Measurements from ENCODE around the gene PPDPF. TPM values are rescaled to one million over a fixed set of nuclear protein-coding genes. Genes with fewer than 3 reads are reported as not detected.

The PPDPF gene
- total RNA-seq, 1 donor from 2014 or later, result 4.1 TPM

GRCh38 chr20:63493563-63494020 lies 27.0 kb upstream of the PPDPF start:
- Mint-ChIP-seq H3K36me3 (peaks cover 3% of the 10 kb centered on the region), H3K9me3 (peaks cover 7% of the 10 kb centered on the region), H3K4me1 (peaks cover 8% of the 10 kb centered on the region), H3K4me3 (no peak overlapping the region), H3K27me3 (ENCODE audit: insufficient read depth, low read depth) (peaks cover 37% of the 10 kb centered on the region), H3K27ac (no peak overlapping the region)
- no peaks in the 10 kb centered on the region for H3K36me3 ChIP-seq
- H3F3A ChIP-seq (ENCODE audit: low read depth), result no peaks in the 10 kb centered on the region
- H2AFZ ChIP-seq (replicated peaks), result no peak overlapping the region
- DNase-seq (ENCODE audit: low spot score), result no peak
- H4K20me1 ChIP-seq (ENCODE audit: low read depth), result peaks cover 24% of the 10 kb centered on the region
- no peak overlapping the region for H3K27ac ChIP-seq
- TF ChIP-seq EZH2phosphoT487 (IDR thresholded peaks at IDR 0.05) (no peak), EZH2 (IDR thresholded peaks at IDR 0.05) (no peak), CTCF (IDR thresholded peaks at IDR 0.05) (no peak)
- H3K4me3 ChIP-seq, result no peak overlapping the region
- H3K27me3 ChIP-seq, result peaks cover 65% of the 10 kb centered on the region
- no peak overlapping the region for H3K4me2 ChIP-seq
- H3K79me2 ChIP-seq (ENCODE audit: low read depth), result no peaks in the 10 kb centered on the region
- H3K4me1 ChIP-seq, result peaks cover 3% of the 10 kb centered on the region
- H3K9me3 ChIP-seq (ENCODE audit: low read depth), result no peaks in the 10 kb centered on the region
- H3K9ac ChIP-seq, result no peak overlapping the region

- peaks cover 34% of the 10 kb centered on the region for H3K27me3 Mint-ChIP-seq (ENCODE audit: insufficient read depth, low read depth)
- no peak overlapping the region for H3K27ac Mint-ChIP-seq
- Histone ChIP-seq H3K4me1 (no peaks in the 10 kb centered on the region), H3K36me3 (no peaks in the 10 kb centered on the region), H3K79me2 (ENCODE audit: low read depth) (no peaks in the 10 kb centered on the region), H3K27ac (no peak overlapping the region), H3K4me3 (no peak overlapping the region), H2AFZ (replicated peaks) (no peak overlapping the region), H3F3A (ENCODE audit: low read depth) (no peaks in the 10 kb centered on the region), H3K4me2 (no peak overlapping the region), H3K9ac (no peak overlapping the region), H4K20me1 (ENCODE audit: low read depth) (peaks cover 19% of the 10 kb centered on the region), H3K27me3 (peaks cover 65% of the 10 kb centered on the region), H3K9me3 (ENCODE audit: low read depth) (no peaks in the 10 kb centered on the region)
- no peak overlapping the region for H3K4me3 Mint-ChIP-seq
- peaks cover 7% of the 10 kb centered on the region for H3K9me3 Mint-ChIP-seq
- peaks cover 3% of the 10 kb centered on the region for H3K36me3 Mint-ChIP-seq
- peaks cover 8% of the 10 kb centered on the region for H3K4me1 Mint-ChIP-seq
- no peak for DNase-seq (ENCODE audit: low spot score)
- no peak for TF ChIP-seq CTCF (IDR thresholded peaks at IDR 0.05)
- TF ChIP-seq EZH2 (IDR thresholded peaks at IDR 0.05), result no peak
- TF ChIP-seq EZH2phosphoT487 (IDR thresholded peaks at IDR 0.05), result no peak
Observed at GRCh38 chr20:63494084-63494419, 26.5 kb upstream of the PPDPF start.

GRCh38 chr20:63494420-63495166 lies 26.0 kb upstream of the PPDPF start:
- Histone ChIP-seq H3K4me2 (no peak overlapping the region), H3K4me3 (no peak overlapping the region), H3K9me3 (ENCODE audit: low read depth) (no peaks in the 10 kb centered on the region), H3K27me3 (peaks cover 65% of the 10 kb centered on the region), H3K79me2 (ENCODE audit: low read depth) (no peaks in the 10 kb centered on the region), H3K36me3 (no peaks in the 10 kb centered on the region), H2AFZ (replicated peaks) (no peak overlapping the region), H4K20me1 (ENCODE audit: low read depth) (peaks cover 17% of the 10 kb centered on the region), H3K4me1 (no peaks in the 10 kb centered on the region), H3K27ac (no peak overlapping the region), H3K9ac (no peak overlapping the region), H3F3A (ENCODE audit: low read depth) (no peaks in the 10 kb centered on the region)
- Mint-ChIP-seq H3K4me1 (peaks cover 8% of the 10 kb centered on the region), H3K27ac (no peak overlapping the region), H3K36me3 (peaks cover 3% of the 10 kb centered on the region), H3K9me3 (peaks cover 7% of the 10 kb centered on the region), H3K4me3 (no peak overlapping the region), H3K27me3 (ENCODE audit: insufficient read depth, low read depth) (peaks cover 34% of the 10 kb centered on the region)
- DNase-seq (ENCODE audit: low spot score), result no peak
- no peak for TF ChIP-seq EZH2 (IDR thresholded peaks at IDR 0.05)
- TF ChIP-seq CTCF (IDR thresholded peaks at IDR 0.05), result no peak
- no peak for TF ChIP-seq EZH2phosphoT487 (IDR thresholded peaks at IDR 0.05)
